HFF-Myc (cell line): ENCODE data around the gene SCFD2.
"Not testable (repeated sequence)": the region's sequence is repeated elsewhere in the genome, so short reads cannot be mapped to it uniquely, and the experiment has no call there.

ENCODE experiments used
- DNase-seq: peaks from one replicate; pipeline ENCODE4 v3.0.0-alpha.2; 2011; ENCODE audit warnings: low read depth; ENCODE audit errors: extremely low read depth
- H3K4me3 ChIP-seq: replicated peaks from 2 replicates; pipeline ENCODE4 v1.5.1; 2011; ENCODE audit warnings: low read depth, mild to moderate bottlenecking, control low read depth, low read length
- CTCF ChIP-seq: IDR thresholded peaks from 2 replicates; pipeline ENCODE4 v1.5.1; 2012; ENCODE audit warnings: mild to moderate bottlenecking, low read depth, low read length, control low read depth; ENCODE audit errors: missing control alignments

The SCFD2 gene

DNA sequence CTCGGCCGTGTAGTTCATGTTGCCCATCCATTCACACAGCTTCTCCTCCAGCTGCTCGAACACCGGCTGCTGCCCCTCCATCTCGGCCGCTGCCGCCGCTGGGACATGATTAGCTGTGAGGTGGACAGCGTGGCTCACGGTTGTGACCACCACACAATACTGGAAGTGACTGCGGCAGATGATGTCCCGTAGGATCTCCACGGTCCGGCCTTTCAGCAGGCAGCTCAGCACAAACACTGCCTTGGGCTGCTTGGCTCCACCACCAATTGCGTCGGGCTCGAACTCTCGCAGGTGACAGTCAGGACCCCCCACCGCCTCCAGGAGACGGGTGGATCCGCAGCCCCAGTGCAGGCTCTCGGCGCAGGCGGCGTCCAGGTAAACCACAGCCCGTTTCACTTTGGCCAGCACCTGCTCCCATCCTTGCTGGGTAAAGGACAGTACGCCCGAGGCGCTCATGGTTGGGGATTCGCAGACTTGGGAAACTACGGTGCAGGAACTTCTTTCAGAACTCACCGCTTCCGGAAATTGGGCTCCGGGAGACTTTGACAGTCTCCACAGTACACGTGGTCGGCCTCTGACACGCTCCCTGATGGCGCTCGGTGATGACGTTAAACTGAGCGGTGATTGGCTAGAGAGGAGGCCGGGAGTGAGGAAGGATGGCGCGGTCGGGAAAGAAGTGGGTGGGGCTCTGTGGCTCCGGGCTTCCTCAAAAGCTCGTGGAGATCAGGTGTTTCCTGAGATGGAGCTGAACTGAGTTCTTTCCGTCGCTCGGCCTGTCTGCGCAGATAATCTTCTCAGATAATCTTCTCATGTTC is at the start of gene SCFD2:
TSS of gene SCFD2 (minus strand) at position 576 of the 815 bp plus-strand sequence.
- peak; percentile 97 for DNase-seq
- H3K4me3 ChIP-seq: peak within 1 kb of the TSS; percentile 96
- TF ChIP-seq CTCF: no peak

GRCh38 chr4:53409479-53409878 is 43.6 kb upstream of the SCFD2 start:
- not testable (repeated sequence) for DNase-seq, H3K4me3 ChIP-seq

- TF ChIP-seq CTCF: no peak
- no peak for DNase-seq
- peak overlapping the region; percentile 80 for H3K4me3 ChIP-seq
Observed at GRCh38 chr4:53380221-53380620, 14.4 kb upstream of the SCFD2 start.

GRCh38 chr4:53378171-53378482 is 12.3 kb upstream of the SCFD2 start:
- peak overlapping the region; percentile 80 for H3K4me3 ChIP-seq
- DNase-seq: no peak
- TF ChIP-seq CTCF: no peak

- DNase-seq: peak; percentile 65
- H3K4me3 ChIP-seq: peak within 1 kb of the TSS; percentile 80
- no peak for TF ChIP-seq CTCF
Observed at GRCh38 chr4:53377319-53378170, 11.7 kb upstream of the SCFD2 start, which contains the start of gene FIP1L1. Gene FIP1L1, plus strand, starts transcription at chr4:53377641. Its CDS starts 198 bp downstream, at chr4:53377839.

DNA sequence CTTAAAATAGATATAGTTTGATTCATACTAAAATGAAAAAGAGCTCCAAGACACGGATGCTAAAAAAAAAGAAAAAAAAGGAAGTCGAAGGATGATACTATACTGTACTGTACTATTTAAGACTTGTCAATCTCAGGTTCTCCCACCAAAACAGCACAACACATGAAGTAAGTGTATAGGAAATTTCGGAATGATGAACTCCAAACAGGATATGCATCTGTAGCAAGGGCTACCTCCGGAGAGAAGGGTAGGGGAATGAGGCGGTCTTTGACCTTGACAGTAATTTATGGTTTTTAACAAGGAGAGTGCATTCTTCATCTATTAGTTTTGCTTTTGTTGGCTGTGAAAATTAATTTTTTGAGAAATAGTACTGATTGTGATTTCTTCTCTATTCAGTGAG is 11.0 kb upstream of the SCFD2 start:
- peak overlapping the region; percentile 80 for H3K4me3 ChIP-seq
- no peak for DNase-seq
- TF ChIP-seq CTCF: no peak

GRCh38 chr4:53374777-53375258 is 9.0 kb upstream of the SCFD2 start:
- no peak for TF ChIP-seq CTCF

More at GRCh38 chr4:53374777-53375258, 9.0 kb upstream of the SCFD2 start:
- H3K4me3 ChIP-seq: no peak overlapping the region
- no peak for DNase-seq
